Fibroblast of peridontal ligament (primary cell): ENCODE results near the gene LDAF1.
"Not testable (repeated sequence)": the region's sequence is repeated elsewhere in the genome, so short reads cannot be mapped to it uniquely, and the experiment has no call there.

ENCODE experiments used
- DNase-seq: peaks from one replicate; pipeline ENCODE4 v3.0.0-alpha.2; 2010; ENCODE audit errors: extremely low read depth

LDAF1 gene

GRCh38 chr16:21162661-21163151 is 4.2 kb downstream of the LDAF1 start:
- DNase-seq: peak; percentile 71

GRCh38 chr16:21163576-21163975 is 5.1 kb downstream of the LDAF1 start:
- no peak for DNase-seq

- DNase-seq: no peak
Measured at GRCh38 chr16:21164521-21165168, 6.2 kb downstream of the LDAF1 start.

GRCh38 chr16:21166561-21166961 is 8.1 kb downstream of the LDAF1 start:
- DNase-seq: no peak

GRCh38 chr16:21167360-21167759 is 8.9 kb downstream of the LDAF1 start:
- peak; percentile 76 for DNase-seq

GRCh38 chr16:21167929-21168602 is 9.6 kb downstream of the LDAF1 start:
- DNase-seq: no peak

- no peak for DNase-seq
Measured at GRCh38 chr16:21169249-21169981, 10.9 kb downstream of the LDAF1 start.

GRCh38 chr16:21170116-21170515 is 11.6 kb downstream of the LDAF1 start:
- DNase-seq: not testable (repeated sequence)

- DNase-seq: no peak
Measured at GRCh38 chr16:21172650-21173049, 14.2 kb downstream of the LDAF1 start.

GRCh38 chr16:21175397-21175796 is 16.9 kb downstream of the LDAF1 start:
- no peak for DNase-seq

GRCh38 chr16:21179126-21179982 is 20.9 kb downstream of the LDAF1 start:
- DNase-seq: no peak

GRCh38 chr16:21179983-21180365 is 21.5 kb downstream of the LDAF1 start:
- no peak for DNase-seq

- DNase-seq: no peak
Measured at GRCh38 chr16:21183995-21184394, 25.5 kb downstream of the LDAF1 start.

- DNase-seq: no peak
Measured at GRCh38 chr16:21184834-21185233, 26.4 kb downstream of the LDAF1 start.

GRCh38 chr16:21185659-21186325 is 27.3 kb downstream of the LDAF1 start:
- DNase-seq: no peak

- DNase-seq: no peak
Measured at GRCh38 chr16:21186326-21186691, 27.8 kb downstream of the LDAF1 start.

GRCh38 chr16:21189311-21189710 is 30.8 kb downstream of the LDAF1 start:
- no peak for DNase-seq

- DNase-seq: no peak
Measured at GRCh38 chr16:21190013-21190412, 31.5 kb downstream of the LDAF1 start.

GRCh38 chr16:21190599-21190998 is 32.1 kb downstream of the LDAF1 start:
- DNase-seq: peak; percentile 96

GRCh38 chr16:21192991-21193390 is 34.5 kb downstream of the LDAF1 start:
- no peak for DNase-seq

- peak; percentile 71 for DNase-seq
Measured at GRCh38 chr16:21194771-21195301, 36.4 kb downstream of the LDAF1 start.
